SJSA1 (cell line): ENCODE results near the gene KRTAP19-5. TPM values are rescaled to one million over a fixed set of nuclear protein-coding genes. Genes with fewer than 3 reads are reported as not detected.
"Not testable (repeated sequence)": the region's sequence is repeated elsewhere in the genome, so short reads cannot be mapped to it uniquely, and the experiment has no call there.

Experiments used
- DNase-seq, 2 experiments: peaks; one replicate each; pipeline ENCODE4 v3.0.0-alpha.2; 2015 to 2020; ENCODE audit warnings: low spot score in 2 of 2, low read depth in 1 of 2
- H3K27ac ChIP-seq: fragments of 250-450 bp; sonication (Bioruptor Pico); 2 replicates; pipeline ENCODE4 v1.5.1; 2020; ENCODE audit warnings: mild to moderate bottlenecking, moderate library complexity
- H3K27me3 ChIP-seq: fragments of 250-450 bp; sonication (Bioruptor Pico); replicated peaks from 2 replicates; pipeline ENCODE4 v1.5.1; 2020; ENCODE audit warnings: mild to moderate bottlenecking, moderate library complexity
- H3K36me3 ChIP-seq: fragments of 250-450 bp; sonication (Bioruptor Pico); 2 replicates; pipeline ENCODE4 v1.5.1; 2020; ENCODE audit warnings: mild to moderate bottlenecking
- H3K4me1 ChIP-seq: fragments of 250-450 bp; sonication (Bioruptor Pico); replicated peaks from 2 replicates; pipeline ENCODE4 v1.6.1; 2021; ENCODE audit warnings: mild to moderate bottlenecking
- H3K4me3 ChIP-seq: fragments of 250-450 bp; sonication (Bioruptor Pico); 2 replicates; pipeline ENCODE4 v1.5.1; 2020; ENCODE audit warnings: mild to moderate bottlenecking
- H3K9me3 ChIP-seq: fragments of 250-450 bp; sonication (Bioruptor Pico); replicated peaks from 2 replicates; pipeline ENCODE4 v1.5.1; 2020; ENCODE audit warnings: mild to moderate bottlenecking
- total RNA-seq: library from RNA; depleted of rRNA; stranded (reverse); fragments of >200 nt; shearing (Covaris generic); gene quantifications from 2 replicates; pipeline ENCODE4 v1.2.3, GENCODE V29; 2014; rRNA removed

Gene KRTAP19-5
- not detected in 2 replicates for total RNA-seq

GRCh38 chr21:30502041-30502440 lies at the start of gene KRTAP19-5:
Gene KRTAP19-5 (minus strand): TSS chr21:30502141. CDS start chr21:30502090, 51 bp downstream.
- Histone ChIP-seq H3K9me3 (no peaks in the 10 kb centered on the region), H3K4me1 (no peaks in the 10 kb centered on the region), H3K27ac (no peak within 1 kb of the TSS), H3K36me3 (no peaks in the 10 kb centered on the region), H3K4me3 (no peak within 1 kb of the TSS), H3K27me3 (no peaks in the 10 kb centered on the region)
- no peak for DNase-seq

GRCh38 chr21:30541764-30542163 lies 39.8 kb upstream of the KRTAP19-5 start, which contains the start of gene KRTAP19-6:
Gene KRTAP19-6 (minus strand): TSS chr21:30541864. CDS start chr21:30541833, 31 bp downstream.
- no peaks in the 10 kb centered on the region for H3K9me3 ChIP-seq
- H3K27ac ChIP-seq = no peak within 1 kb of the TSS
- H3K27me3 ChIP-seq = no peaks in the 10 kb centered on the region
- no peaks in the 10 kb centered on the region for H3K36me3 ChIP-seq
- DNase-seq = no peak
- no peak within 1 kb of the TSS for H3K4me3 ChIP-seq
- H3K4me1 ChIP-seq = no peaks in the 10 kb centered on the region

DNA sequence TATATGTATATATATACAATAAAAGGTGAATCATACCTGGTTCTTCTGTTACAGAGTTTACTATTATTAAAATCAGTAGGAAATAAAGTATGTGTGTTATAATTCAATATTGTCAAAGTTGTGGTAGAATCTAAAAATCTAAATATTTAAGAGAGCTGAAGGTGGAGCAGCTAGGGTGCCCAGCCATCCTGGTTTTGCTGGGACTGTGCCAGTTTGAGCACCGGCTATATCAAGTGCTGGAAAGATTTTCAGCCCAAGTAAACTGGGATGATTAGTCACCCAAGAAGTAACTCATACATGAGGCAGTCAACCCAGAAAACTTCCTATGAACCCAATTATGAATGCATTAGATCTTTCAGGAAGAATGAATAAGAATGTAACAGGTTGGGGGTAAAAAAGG lies 16.9 kb upstream of the KRTAP19-5 start:
- Histone ChIP-seq H3K4me3 (no peak overlapping the region), H3K27me3 (no peaks in the 10 kb centered on the region), H3K9me3 (no peaks in the 10 kb centered on the region), H3K4me1 (no peaks in the 10 kb centered on the region), H3K36me3 (no peaks in the 10 kb centered on the region), H3K27ac (no peak overlapping the region)
- DNase-seq = no peak

GRCh38 chr21:30515681-30516080 lies 13.7 kb upstream of the KRTAP19-5 start:
- no peak overlapping the region for H3K4me3 ChIP-seq
- H3K9me3 ChIP-seq = no peaks in the 10 kb centered on the region
- H3K36me3 ChIP-seq = no peaks in the 10 kb centered on the region
- H3K27ac ChIP-seq = no peak overlapping the region
- H3K4me1 ChIP-seq = no peaks in the 10 kb centered on the region
- H3K27me3 ChIP-seq = no peaks in the 10 kb centered on the region
- no peak for DNase-seq

GRCh38 chr21:30505621-30506205 lies 3.8 kb upstream of the KRTAP19-5 start:
- H3K27ac ChIP-seq, H3K4me1 ChIP-seq, H3K9me3 ChIP-seq, H3K36me3 ChIP-seq, DNase-seq, H3K4me3 ChIP-seq, H3K27me3 ChIP-seq: not testable (repeated sequence)

DNA sequence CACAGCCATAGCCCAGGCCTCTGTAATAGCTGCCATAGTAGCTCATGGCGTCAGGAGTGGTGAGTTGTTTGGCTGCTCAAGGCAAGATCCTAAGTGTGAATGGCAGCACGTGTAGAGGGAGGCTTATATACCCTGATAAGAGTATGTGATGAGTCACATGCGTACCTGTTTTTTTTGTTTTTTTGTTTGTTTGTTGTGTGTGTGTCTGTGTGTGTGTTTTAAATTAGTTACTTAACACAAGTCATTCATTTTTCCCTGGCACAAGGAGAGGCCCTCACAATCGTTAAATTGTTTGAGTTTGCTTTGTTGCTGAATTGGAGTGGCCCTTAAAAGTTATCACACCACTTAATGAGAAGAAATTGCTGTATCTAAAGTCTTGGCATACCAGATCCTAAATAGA lies 4.9 kb downstream of the KRTAP19-5 start, which contains the start of gene KRTAP19-4:
Gene KRTAP19-4, minus strand, starts transcription at position 101 of the 400 bp plus-strand sequence. Its CDS starts 55 bp downstream, at position 46.
- Histone ChIP-seq H3K4me3 (no peak within 1 kb of the TSS), H3K27ac (no peak within 1 kb of the TSS), H3K9me3 (no peaks in the 10 kb centered on the region), H3K36me3 (no peaks in the 10 kb centered on the region), H3K27me3 (no peaks in the 10 kb centered on the region), H3K4me1 (no peaks in the 10 kb centered on the region)
- no peak for DNase-seq

DNA sequence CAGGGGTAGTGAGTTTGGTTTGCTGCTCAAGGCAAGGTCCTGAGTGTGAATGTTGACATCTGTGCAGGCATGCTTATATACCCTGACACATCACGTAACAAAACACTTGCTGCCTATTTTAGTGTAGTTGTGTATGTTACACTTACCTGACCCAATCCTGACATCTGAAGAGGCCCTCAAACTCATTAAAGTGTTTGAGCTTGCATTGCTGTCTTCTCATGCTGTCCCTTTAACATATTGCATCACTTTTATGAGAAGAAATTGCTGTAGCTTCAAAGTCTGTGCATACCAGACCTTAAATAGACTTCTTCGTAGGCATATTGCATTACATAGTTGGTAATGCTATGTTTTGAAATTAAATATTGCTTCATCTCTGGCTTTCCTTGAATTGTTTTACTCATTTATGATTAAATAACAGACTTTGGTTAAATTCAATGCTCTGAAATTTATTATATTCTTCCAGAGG lies 9.9 kb downstream of the KRTAP19-5 start, which contains the start of gene KRTAP19-3:
Gene KRTAP19-3, minus strand, starts transcription at position 51 of the 466 bp plus-strand sequence. CDS start 56 bp downstream, outside the sequence.
- Histone ChIP-seq H3K4me3 (no peak within 1 kb of the TSS), H3K9me3 (no peaks in the 10 kb centered on the region), H3K27me3 (no peaks in the 10 kb centered on the region), H3K4me1 (no peaks in the 10 kb centered on the region), H3K27ac (no peak within 1 kb of the TSS), H3K36me3 (no peaks in the 10 kb centered on the region)
- DNase-seq = no peak

DNA sequence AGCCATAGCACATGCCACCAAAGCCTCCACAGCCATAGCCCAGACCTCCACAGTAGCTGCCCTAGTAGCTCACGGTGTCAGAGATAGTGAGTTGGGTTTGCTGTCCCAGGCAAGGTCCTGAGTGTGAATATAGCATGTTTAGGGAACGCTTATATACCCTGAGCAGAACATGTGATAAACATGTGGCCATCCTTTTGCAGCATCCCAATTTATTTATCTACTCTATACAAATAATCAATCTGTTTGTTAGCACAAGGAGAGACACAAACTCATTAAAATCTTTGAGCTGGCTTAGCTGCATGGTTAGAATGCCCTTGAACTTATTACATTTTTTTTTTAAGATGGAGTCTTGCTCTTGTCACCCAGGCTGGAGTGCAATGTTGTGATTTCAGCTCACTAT lies 14.6 kb downstream of the KRTAP19-5 start, which contains the start of gene KRTAP19-2:
Gene KRTAP19-2, minus strand, starts transcription at position 101 of the 400 bp plus-strand sequence. Its CDS starts 88 bp downstream, at position 13.
- DNase-seq = no peak
- no peaks in the 10 kb centered on the region for H3K4me1 ChIP-seq
- no peaks in the 10 kb centered on the region for H3K27me3 ChIP-seq
- H3K9me3 ChIP-seq = no peaks in the 10 kb centered on the region
- H3K27ac ChIP-seq = no peak within 1 kb of the TSS
- no peak within 1 kb of the TSS for H3K4me3 ChIP-seq
- no peaks in the 10 kb centered on the region for H3K36me3 ChIP-seq

- no peak overlapping the region for H3K4me3 ChIP-seq
- DNase-seq = no peak
- H3K27me3 ChIP-seq = no peaks in the 10 kb centered on the region
- H3K9me3 ChIP-seq = no peaks in the 10 kb centered on the region
- H3K36me3 ChIP-seq = no peaks in the 10 kb centered on the region
- H3K4me1 ChIP-seq = no peaks in the 10 kb centered on the region
- H3K27ac ChIP-seq = no peak overlapping the region
Measured at GRCh38 chr21:30486180-30486579, 15.8 kb downstream of the KRTAP19-5 start.

- no peaks in the 10 kb centered on the region for H3K4me1 ChIP-seq
- no peaks in the 10 kb centered on the region for H3K36me3 ChIP-seq
Measured at GRCh38 chr21:30482130-30482529, 19.8 kb downstream of the KRTAP19-5 start.

GRCh38 chr21:30480145-30480544 lies 21.8 kb downstream of the KRTAP19-5 start, which contains the start of gene KRTAP19-1:
Gene KRTAP19-1 (minus strand): TSS chr21:30480367. CDS start chr21:30480317, 50 bp downstream.
- Histone ChIP-seq H3K4me3 (no peak within 1 kb of the TSS), H3K36me3 (no peaks in the 10 kb centered on the region), H3K9me3 (no peaks in the 10 kb centered on the region), H3K4me1 (no peaks in the 10 kb centered on the region), H3K27me3 (no peaks in the 10 kb centered on the region), H3K27ac (no peak within 1 kb of the TSS)
- no peak for DNase-seq

More at GRCh38 chr21:30482130-30482529, 19.8 kb downstream of the KRTAP19-5 start:
- no peak for DNase-seq
- no peak overlapping the region for H3K4me3 ChIP-seq
- H3K9me3 ChIP-seq = no peaks in the 10 kb centered on the region
- H3K27ac ChIP-seq = no peak overlapping the region
- H3K27me3 ChIP-seq = no peaks in the 10 kb centered on the region

DNA sequence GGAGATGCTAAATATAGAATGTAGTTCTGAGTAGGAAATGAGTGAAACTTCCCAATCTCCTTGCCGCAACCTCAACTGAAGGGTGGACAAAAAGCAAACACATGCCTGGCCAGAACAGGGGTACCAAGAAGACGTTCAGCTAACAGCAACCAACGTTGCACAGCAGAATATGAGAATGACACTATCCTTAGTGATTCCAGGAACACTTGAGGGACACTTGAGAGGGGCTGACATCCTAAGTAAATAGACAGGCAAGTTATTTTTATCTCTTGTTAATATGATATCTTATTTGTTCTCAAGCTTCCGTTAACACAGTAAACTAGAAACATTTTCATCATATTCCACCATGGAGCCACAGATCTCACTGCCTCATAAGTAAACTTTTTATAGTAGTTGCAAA lies 22.7 kb downstream of the KRTAP19-5 start:
- no peak for DNase-seq
- no peaks in the 10 kb centered on the region for H3K4me1 ChIP-seq
- no peak overlapping the region for H3K27ac ChIP-seq
- H3K27me3 ChIP-seq = no peaks in the 10 kb centered on the region
- no peaks in the 10 kb centered on the region for H3K9me3 ChIP-seq
- no peak overlapping the region for H3K4me3 ChIP-seq
- H3K36me3 ChIP-seq = no peaks in the 10 kb centered on the region

- H3K4me1 ChIP-seq = no peaks in the 10 kb centered on the region
- no peaks in the 10 kb centered on the region for H3K27me3 ChIP-seq
- H3K27ac ChIP-seq = no peak overlapping the region
- DNase-seq = no peak
- H3K36me3 ChIP-seq = no peaks in the 10 kb centered on the region
- no peak overlapping the region for H3K4me3 ChIP-seq
- H3K9me3 ChIP-seq = no peaks in the 10 kb centered on the region
Measured at GRCh38 chr21:30478004-30478403, 23.9 kb downstream of the KRTAP19-5 start.

DNA sequence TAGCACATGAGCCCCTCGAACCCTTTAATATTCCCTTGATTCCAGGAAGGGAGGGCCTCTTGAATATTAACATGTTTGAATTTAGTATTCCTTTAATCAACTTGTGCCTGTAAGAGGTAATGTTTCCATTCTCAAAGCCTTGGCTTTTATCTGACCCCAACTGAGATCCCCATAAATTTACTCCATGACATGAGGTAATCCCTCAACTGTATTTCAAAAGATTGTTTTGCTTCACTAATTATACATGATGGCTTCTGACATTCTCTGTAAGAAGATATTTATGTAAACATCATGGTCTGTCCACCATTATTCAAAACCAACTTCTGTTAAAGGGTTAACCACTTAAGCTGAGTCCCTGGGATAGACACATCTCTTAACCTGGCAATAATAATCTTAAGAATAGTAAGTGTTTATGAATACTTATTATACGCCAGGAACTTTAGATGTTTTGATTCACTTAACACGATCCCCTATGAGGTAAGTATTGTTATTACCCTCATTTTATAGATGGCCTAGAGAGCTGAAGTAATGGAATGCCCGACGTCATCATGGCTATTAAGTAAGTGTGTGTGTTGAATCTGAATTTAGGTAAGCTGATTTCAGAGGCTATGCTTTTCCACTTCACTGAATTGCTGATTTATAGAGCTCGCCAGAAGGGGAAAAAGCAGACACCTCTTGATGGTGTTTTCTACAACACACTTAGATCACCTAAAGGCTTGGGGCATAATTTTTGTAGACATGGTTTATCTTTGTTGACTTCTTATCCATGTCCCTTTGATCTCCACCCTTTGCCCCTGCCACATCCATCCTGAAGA lies 32.8 kb downstream of the KRTAP19-5 start:
- no peak overlapping the region for H3K4me3 ChIP-seq
- H3K36me3 ChIP-seq = no peaks in the 10 kb centered on the region
- no peaks in the 10 kb centered on the region for H3K9me3 ChIP-seq
- H3K27me3 ChIP-seq = no peaks in the 10 kb centered on the region; the same call in 1 of the 2 replicates
- no peaks in the 10 kb centered on the region for H3K4me1 ChIP-seq
- no peak for DNase-seq
- no peak overlapping the region for H3K27ac ChIP-seq
